Erythroblast (primary cell): ENCODE data around the gene CHRNA5.

Experiments used
- GATA1 ChIP-seq: IDR thresholded peaks from 2 replicates; pipeline ENCODE4 v1.6.1; 2011; ENCODE audit warnings: low read depth, mild to moderate bottlenecking, control low read depth, low read length, moderate library complexity
- POLR2A ChIP-seq: IDR thresholded peaks from 2 replicates; pipeline ENCODE4 v1.6.1; 2011; ENCODE audit warnings: mild to moderate bottlenecking, low read length

DNA sequence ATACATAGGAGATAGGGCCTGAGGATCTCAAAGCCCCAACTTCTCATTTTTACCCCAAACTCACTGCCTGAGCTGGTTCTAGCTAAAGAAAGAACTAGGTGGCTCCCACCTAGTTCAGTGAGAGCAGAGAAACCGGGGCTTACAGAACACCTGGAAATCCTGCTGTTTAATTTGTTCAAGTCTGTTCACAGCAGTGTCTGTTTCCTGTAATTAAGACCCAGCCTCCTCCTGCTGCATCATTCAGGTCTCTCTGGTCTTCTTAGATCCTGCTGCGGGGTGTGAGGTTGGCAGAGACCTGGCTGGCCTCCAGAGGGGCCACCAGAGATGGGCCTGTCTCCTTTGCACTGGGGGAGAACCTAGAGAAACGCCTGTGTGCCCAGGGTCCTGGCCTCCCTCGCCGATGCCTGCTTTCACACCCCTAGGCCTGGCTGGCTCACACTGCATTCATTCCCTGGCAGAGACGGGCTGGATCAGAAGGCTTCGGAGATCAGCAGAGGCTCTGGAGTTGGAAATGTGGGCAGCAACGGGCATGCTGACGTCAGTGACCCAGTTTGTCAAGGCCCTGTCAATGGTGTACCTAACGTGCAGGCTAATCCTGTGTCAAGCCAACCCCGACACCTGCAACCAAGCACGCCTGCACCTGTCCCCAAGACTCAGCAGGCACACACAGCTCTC, 60.4 kb downstream of the CHRNA5 start:
- TF ChIP-seq POLR2A (no peak), GATA1 (no peak)
